GM19238 (cell line): ENCODE measurements around the gene MZF1.
"Not testable (repeated sequence)": the region's sequence is repeated elsewhere in the genome, so short reads cannot be mapped to it uniquely, and the experiment has no call there.

Experiments used
- DNase-seq: peaks from one replicate; pipeline ENCODE4 v3.0.0; 2011; ENCODE audit warnings: low spot score; ENCODE audit not compliant: insufficient read length

The MZF1 gene

DNA sequence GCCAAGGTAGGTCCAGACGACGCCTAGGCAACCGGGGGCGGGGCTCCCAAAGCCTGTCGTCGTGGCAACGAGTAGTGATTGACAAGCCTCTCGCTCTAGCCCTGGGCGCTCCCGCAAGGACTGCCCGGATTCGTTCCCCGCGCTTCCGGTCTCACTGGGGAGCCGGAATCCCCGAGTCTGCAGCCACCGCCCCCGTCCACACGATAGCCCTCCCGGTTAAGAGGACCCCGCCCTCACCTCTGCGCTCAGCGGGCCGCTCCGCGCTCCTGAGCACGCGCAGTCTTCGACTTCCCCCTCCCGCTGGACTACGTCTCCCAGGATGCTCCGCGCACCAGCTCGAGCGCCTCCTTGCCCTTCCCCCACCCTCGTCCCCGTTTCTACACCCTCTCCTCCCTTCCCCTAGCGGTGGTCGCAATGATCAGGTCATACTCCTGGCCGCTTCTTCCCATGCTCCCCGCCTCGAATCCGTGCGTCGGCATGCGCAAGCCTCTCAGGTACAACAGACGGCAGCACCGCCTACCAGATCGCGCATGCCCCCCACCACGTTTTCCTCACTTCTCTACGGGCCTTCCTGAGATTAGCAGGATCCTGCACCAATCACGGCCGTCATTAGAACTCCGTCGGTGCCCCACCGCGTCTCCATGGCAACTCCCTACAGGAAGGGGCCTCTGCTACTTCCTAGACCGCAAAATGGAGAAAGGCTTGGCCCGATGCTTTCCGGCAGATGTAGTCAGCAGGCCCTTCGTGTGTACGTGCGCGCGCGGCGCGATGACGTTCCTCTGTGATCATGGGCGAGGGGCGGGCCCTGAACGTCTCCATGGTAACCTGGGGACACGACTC, at the start of gene MZF1:
TSS of gene MZF1 (minus strand) at position 518 of the 840 bp plus-strand sequence. CDS start 1,946 bp downstream, outside the sequence.
- peak; percentile 97 for DNase-seq

DNA sequence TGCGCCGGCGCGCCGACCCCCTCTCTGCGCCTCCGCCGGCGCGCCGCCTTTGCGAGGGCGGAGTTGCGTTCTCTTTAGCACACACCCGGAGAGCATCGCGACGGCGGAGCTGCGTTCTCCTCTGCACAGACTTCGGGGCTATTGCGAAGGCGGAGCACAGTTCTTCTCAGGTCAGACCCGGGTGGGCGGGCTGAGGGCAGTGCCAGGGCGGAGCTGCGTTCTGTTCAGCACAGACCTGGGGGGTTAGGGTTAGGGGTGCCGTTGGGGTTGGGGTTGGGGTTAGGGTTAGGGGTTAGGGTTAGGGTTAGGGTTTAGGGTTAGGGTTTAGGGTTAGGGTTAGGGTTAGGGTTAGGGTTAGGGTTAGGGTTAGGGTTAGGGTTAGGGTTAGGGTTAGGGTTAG, 34.1 kb upstream of the MZF1 start:
- DNase-seq, result not testable (repeated sequence)

DNA sequence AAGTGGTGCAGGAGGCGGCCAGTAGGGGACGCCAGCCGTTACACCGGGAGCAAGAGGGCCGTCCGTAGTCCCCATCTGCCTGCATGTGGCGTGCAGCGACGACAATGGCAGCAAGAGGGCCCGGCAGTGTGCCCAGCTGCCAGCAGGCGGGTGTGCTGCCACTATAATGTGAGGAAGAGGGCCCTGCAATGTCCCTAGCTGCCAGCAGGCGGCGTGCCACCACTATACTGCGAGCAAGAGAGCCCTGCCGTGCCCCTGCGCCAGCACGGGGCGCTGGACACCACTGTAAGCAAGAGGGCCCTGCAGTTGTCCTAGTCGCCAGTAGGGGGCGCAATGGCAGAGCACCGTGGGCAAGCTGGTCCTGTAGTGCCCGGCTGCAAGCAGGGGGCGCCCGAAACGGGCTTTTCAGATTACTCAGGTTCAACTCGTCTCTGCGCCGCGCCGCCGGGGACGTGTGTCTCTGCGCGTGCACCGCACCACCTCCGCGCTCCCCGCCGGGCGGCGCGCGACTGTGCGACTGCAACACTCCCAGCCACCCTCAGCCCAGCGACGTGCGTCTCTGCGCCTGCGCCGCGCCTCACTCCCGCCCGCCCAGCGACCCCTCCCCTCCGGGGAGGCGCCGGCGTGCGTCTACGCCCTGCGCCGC, 33.2 kb upstream of the MZF1 start:
- DNase-seq, result not testable (repeated sequence)

DNA sequence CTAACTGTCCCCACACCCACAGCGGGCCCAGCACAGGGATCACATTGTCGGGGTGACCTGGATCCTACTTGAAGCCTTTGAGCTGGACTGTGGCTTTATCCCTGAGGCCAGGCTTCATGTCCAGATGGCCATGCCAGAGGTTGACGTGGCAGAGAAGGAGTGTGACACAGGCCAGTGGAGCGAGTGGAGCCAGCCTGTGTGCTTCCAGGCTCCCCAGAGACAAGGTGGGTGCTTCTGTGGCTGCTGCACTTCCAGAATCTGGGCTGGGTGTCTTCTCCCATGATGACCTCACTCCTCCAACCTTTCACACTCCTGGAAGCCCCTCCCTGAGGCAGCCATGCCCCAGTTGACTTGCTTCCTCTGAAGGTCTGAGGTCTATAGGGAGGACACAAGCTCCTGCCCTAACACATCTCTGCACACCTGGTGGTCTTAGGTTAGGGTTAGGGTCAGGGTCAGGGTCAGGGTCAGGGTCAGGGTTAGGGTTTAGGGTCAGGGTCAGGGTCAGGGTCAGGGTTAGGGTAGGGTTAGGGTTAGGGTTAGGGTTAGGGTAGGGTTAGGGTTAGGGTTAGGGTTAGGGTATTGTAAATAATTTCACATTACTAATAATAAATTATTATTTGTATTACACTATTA, 13.1 kb upstream of the MZF1 start:
- DNase-seq, result no peak

DNA sequence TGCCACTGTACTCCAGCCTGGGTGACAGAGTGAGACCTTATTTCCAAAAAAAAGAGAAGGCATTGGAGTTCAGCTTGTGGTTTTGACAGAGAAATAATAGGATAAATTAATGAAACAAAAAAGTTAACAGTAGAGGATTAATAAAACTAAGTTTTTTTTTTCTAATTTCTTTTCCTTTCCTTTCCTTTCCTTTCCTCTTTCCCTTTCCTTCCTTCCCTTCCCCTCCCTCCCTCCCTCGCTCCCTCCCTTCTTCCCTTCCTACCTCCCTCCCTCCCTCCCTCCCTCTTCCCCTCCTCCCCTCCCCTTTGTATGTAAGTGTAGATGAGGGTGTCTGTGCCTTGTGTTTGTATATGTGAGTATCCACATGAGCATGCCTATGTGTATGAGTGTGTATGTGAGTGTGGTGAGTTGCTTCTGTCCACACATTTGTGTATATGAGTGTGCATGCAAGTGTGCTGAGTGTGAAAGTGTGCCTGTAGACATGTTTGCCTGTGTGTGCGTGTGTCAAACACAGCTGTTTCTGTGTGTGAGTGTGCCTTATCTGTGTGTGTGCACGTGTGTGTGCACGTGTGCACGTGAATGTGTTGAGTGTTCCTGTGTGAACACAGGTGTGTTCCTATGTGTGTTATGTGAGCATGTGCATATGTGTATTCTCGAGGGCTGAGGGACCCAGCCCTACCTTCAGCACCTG, 12.5 kb upstream of the MZF1 start:
- DNase-seq, result no peak

DNA sequence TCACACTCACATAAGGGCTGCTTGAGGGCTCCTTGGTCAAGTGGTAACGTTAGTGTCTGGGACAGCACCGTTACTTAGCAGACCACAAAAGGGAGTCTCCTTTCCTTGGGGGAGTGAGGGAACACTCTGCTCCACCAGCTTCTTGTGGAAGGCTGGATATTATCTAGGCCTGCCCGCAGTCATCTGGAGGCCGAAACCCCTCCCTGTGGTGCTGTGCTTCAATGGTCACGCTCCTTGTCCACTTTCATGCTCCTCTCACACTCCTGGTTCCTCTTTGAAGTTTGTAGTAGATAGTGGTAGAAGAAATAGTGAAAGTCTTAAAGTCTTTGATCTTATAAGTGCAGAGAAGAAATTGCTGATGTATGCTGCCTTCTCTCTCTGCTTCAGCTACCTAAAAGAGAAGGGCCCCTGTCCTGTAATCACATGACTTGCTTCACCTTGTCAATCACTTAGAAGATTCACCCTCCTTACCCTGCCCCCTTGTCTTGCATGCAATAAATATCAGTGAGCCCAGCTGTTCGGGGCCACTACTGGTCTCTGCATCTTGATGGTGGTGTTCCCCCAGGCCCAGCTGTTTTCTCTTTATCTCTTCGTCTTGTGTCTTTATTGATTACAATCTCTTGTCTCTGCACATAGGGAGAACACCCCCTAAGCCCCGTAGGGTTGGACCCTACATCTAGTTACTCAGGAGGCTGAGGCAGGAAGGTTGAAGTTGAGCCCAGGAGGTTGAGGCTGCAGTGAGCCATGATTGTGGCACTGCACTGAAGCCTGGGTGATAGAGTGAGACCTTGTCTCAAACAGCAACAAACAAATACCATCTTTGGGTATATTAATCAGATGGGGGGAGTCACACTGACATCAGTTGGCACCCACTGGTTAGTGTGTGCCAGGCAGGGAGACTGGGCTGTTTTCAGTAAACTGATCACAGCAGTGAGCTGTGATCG, 11.6 kb upstream of the MZF1 start:
- no peak for DNase-seq

DNA sequence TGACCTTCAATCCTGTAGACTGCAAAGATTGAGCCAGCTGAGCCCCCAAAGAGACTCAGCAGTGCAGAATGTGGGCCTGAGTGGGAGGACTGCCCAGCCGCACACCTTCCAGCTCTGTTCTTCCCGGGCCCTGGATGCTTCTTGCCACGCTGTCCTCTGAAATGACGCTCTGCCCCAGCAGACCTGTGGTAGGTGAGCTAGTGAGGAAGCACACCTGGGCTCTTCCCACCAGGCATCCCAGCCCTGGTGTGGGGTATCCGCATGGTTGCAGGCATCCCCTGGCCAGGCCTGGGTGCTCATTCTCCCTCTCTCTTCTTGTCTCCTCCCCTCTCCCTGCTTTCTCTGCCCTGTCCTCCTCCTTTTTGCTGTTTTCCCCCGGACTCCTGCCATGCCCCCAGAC, 9.8 kb upstream of the MZF1 start:
- DNase-seq, result no peak

DNA sequence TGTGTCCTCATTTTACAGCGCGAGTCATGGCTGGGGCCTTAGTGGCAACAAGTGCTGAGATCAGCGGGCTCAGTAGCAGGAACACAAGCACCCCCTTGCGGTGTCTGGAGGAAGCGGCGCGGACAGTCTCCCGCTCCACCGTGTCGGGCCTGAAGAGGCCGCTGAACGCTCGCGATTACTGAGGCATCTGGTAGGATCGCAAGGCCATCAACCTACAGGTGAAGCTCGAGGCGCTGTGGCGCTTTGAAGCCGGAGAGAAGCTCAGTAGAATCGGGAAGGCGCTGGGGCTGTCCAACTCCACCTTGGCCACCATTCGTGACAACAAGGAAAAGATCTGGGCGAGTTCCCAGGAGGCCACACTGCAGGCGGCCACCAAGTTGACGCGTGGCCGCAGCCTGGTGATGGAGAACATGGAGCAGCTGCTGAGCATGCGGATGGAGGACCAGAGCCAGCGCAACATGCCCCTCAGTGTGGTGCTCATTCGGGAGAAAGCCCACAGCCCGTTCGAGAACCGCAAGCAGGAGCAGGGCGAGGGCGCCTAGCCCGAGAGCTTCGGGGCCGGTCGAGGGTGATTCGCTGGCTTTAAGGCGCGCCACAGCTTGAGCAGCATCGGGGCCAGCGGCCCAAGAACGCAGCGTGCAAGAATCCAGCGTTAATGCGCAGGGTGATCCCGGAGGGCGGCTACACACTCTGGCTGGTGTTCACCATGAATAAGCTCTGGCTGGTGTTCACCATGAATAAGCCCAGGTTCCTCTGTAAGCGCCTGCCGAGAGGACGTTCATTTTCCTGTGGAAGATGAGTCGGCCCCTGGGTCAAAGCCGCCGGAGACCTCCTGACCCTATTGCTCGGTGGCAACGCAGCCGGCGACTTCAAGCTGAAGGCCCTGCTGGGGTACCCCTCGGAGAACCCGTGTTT, 8.3 kb upstream of the MZF1 start:
- peak; percentile 67 for DNase-seq

DNA sequence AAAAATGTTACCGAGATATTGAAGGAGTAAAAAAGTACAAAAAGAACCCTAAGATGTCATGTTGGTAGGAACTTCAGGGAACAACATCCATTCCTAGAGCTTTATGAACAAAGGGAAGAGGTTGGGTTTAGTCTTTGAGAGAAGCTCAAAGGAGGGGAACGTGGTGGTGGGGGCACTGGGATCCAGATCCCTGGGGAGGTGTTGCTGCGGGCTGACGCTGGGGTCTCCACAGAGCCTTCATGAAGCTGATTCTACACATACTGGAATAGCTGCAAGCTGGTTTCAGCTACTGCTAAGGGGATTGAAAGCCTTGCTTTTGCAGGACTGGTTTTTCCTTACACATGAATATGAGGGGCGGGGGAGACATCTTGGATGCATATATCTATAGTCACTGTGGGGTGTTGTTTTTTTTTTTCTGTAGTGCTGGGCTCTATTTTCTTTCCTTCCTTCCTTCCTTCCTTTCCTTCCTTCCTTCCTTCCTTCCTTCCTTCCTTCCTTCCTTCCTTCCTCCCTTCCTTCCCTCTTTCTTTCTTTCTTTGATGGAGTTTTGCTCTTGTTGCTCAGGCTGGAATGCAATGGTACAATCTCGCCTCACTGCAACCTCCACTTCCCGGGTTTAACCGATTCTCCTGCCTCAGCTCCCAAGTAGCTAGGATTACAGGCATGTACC, 6.5 kb upstream of the MZF1 start:
- no peak for DNase-seq

DNA sequence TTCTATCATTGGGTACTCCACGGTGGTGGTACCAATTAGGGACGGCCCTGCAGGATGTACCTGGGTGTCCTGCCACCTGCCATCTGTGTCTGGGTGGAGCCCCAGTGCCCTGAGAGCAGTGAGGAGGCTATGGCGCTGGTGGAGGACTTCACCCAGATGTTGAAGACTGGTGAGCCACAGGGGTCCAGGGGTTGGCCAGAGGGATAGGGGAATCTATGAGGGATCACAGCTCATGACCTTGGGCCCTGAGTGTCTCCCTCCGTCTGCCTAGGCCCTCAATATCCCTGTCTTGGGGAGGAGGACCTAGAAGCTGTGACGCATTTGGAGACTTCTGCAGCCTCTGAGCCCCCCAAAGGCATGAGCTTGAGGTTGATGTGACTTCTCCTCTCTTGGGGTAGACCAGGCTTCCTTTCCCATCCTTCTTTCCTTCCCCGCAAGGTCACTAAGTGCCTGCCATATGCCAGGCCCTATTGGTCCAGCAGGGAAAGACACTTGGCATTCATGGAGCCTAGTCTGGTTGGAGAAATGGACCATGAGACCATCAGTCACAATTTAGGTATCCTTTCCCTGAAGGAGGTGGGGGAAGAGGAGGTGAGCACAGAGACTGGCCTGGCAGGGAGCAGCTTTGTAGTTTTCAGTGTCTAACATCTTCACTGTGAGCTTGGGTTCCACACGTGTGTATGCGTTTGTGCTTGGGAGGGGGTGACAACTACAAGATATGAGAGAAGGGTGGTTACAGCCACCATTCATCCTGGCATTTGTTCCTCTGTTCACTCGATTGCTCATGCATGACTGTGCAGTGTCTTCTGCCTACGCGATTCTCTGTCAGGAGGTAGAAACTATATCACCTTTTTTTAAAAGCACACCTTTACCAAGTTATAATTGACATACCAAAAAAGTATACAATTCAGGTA, 5.1 kb upstream of the MZF1 start:
- DNase-seq, result no peak

DNA sequence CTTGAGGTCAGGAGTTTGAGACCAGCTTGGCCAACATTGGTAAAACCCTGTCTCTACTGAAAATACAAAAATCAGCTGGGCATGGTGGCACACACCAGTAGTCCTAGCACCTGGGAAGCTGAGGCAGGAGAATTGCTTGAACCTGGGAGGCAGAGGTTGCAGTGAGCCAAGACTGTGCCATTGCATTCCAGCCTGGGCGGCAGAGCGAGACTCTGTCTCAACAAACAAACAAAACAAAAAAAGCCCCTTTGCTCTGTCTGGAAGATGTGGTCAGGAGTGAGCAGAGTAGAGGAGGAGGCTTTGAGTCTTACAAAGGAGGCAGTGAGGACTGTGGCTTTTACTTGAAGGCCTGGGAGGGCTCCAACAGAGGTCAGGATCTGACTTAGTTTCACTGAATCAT, 4.4 kb upstream of the MZF1 start:
- not testable (repeated sequence) for DNase-seq

DNA sequence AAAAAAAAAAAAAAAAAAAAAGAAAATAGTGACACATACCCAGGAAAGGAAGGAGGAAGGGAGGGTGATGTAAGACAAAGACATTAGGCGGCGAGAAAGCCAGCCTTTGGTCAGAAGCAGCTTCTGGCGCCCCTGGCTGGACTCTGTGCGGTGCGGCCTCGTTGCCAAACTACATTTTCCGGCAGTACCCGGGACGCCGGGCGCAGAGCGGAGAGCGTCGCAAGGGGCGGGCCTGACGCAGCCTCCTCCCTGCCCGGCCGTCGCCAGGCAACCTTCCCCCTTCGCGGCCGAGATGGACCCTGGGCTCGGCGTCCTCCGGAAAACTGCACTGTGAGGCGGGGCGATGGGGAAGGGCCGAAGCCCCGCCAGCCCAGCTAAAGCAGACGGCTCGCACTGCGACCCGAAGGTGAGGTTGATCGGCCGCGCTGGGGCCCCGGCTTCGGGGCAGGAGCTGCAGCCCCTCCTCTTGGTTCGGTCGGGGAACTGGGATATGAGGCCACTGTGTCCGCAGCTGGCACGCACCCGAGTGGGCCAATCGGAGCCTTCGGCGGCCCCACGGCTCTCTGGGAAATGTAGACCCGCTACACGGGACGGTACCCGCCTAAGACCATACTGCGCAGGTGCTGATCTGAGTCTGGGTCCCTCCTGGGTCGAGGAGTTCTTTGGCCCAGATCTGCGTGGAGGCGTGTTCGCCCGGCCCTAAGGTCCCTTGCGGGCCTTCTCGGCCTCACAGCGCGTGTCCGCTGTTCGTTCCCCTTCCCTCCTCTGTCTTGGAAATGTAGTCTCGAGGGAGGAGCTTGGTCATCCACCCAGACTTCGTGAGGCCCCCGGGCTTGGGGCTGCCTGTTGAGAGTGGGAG, 2.3 kb upstream of the MZF1 start:
- DNase-seq, result peak; percentile 75

DNA sequence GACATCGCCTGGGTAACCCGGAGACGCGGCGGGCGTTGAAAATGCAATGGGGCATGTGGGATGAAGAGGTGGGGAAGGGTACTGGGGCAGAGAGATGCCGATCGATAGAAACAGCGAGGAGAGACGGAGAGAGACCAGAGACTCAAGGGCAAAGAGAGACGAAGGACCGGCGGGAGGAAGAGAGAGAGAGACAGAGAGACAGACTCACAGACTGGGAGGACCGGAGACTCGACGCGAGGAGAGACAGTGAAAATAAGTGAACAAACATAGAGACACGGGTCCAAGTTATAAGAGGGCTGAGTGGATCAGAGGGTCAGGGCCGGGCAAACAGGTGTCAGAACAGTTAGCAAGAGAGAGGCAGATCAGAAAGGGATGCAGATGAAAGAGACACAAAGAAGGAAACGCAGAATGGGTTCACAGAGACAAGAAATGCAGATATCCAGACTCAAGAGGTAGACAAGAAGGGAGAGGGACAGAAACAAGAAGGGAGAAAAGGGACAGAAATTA, 576 bp upstream of the MZF1 start:
- no peak for DNase-seq

DNA sequence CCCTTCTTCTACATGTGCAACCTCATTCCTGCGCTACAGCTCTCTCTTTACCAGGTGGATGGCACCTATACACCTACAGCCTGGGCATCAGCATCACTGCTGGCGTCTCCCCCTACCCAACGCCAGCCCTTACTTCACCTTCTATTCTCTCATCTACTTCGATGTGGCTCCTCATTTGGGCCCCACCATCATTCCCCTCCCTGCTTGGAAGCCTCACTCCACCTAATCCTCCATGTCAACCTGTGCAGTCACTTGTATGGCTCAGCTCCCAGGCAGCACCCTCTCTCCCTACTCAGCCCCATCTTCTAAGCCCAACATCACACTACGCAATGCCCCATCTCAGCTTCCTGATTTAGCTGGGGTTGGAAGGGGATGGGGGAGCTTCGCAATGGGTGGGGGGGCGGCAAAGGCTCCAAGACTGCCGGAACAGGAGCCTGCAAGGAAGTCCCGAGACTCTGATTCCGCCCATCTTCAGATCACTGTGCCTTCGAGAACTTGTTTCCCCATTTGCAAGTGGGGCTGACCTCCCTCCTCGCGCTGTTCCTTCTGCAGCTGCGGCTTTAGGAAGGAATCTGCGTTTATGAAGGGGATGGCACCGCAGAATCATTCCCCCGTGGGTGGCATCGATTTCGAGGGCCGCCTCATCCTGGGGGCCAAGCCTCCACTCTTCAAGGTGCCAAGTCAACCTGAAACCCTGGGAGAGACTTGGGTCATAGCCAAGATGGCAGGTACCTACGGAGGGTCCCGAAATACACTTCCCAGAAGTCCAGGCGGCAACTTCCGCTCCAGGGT, 913 bp downstream of the MZF1 start:
- DNase-seq, result no peak

DNA sequence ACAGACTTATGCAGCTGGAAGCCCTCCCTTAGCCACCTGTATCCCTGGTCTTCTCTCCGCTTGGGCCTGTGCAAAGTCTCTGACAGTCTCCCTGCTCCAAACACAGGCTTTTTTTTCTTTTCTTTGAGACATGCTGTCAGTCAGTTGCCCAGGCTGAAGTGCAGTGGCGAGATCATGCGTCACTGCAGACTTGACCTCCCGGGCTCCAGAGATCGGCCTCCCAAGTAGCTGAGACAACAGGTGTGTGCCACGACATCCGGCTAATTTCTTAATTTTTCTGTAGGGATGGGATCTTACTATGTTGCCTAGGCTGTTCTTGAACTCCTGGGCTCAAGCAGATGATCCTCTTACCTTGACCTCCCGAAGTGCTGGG, 1.6 kb downstream of the MZF1 start:
- no peak for DNase-seq
